Subcutaneous adipose tissue (tissue), 4 donors: ENCODE data around the gene GPR160. TPM values are rescaled to one million over a fixed set of nuclear protein-coding genes. Genes with fewer than 3 reads are reported as not detected.

Experiments
- total RNA-seq, 4 donors: library from RNA; depleted of rRNA; stranded (reverse); fragments of >200 nt; gene quantifications; one replicate each; pipeline ENCODE4 v1.1.0, GENCODE V29; 2016
- TF ChIP-seq, protein P1 (sequence below): fragments of 450-650 bp; IDR thresholded peaks from one replicate; pipeline ENCODE4 v1.5.1; 2016; ENCODE audit warnings: low read depth, mild to moderate bottlenecking, control low read depth, antibody characterized with exemption, moderate library complexity

Gene GPR160
- total RNA-seq, 4 donors from 2014 or later: 4.6 to 13.9 (median 8.9) TPM

GRCh38 chr3:169999433-169999832 is 38.4 kb upstream of the GPR160 start:
- TF ChIP-seq, protein P1, sequence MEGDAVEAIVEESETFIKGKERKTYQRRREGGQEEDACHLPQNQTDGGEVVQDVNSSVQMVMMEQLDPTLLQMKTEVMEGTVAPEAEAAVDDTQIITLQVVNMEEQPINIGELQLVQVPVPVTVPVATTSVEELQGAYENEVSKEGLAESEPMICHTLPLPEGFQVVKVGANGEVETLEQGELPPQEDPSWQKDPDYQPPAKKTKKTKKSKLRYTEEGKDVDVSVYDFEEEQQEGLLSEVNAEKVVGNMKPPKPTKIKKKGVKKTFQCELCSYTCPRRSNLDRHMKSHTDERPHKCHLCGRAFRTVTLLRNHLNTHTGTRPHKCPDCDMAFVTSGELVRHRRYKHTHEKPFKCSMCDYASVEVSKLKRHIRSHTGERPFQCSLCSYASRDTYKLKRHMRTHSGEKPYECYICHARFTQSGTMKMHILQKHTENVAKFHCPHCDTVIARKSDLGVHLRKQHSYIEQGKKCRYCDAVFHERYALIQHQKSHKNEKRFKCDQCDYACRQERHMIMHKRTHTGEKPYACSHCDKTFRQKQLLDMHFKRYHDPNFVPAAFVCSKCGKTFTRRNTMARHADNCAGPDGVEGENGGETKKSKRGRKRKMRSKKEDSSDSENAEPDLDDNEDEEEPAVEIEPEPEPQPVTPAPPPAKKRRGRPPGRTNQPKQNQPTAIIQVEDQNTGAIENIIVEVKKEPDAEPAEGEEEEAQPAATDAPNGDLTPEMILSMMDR: no peak

- TF ChIP-seq, protein P1: no peak
Measured at GRCh38 chr3:170000051-170000450, 37.7 kb upstream of the GPR160 start.

DNA sequence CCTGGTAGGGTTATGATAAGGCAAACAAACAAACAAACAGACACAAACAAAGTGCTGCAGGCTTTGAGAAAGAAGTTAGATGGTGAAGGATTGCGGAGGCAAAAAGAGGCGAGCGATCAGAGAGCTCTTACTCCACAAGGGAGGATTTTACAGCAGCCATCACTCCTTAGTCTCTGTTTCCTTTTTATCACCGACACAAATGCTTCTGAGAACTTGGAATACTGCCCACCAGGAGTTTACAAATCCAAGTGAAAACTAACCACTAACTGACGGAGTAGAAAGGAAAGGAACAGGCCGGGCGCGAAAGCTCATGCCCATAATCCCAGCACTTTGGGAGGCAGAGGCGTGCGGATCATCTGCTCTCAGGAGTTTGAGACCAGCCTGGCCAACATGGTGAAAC is 35.6 kb upstream of the GPR160 start:
- TF ChIP-seq, protein P1: no peak

DNA sequence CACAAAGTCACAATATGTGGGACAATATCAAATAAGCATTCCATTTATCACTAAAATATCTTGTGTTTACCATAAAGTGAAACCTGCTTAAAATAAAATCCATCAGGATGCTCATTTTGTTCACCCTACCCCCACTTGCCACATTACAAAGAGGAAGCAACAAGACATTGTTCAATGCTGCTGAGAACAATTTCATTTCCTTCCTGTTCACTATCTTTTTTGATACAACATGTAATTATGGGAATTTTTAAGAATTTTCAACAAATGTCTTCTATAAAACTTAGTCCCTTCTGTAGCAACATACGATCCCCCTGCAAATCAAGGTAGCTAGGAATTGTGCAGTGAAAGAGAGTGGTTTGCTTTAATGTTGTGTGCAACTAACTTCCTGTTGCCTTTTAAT is 34.9 kb upstream of the GPR160 start:
- TF ChIP-seq, protein P1: no peak

- TF ChIP-seq, protein P1: no peak
Measured at GRCh38 chr3:170003881-170004356, 33.9 kb upstream of the GPR160 start.

- TF ChIP-seq, protein P1: no peak
Measured at GRCh38 chr3:170007031-170007663, 30.6 kb upstream of the GPR160 start.

DNA sequence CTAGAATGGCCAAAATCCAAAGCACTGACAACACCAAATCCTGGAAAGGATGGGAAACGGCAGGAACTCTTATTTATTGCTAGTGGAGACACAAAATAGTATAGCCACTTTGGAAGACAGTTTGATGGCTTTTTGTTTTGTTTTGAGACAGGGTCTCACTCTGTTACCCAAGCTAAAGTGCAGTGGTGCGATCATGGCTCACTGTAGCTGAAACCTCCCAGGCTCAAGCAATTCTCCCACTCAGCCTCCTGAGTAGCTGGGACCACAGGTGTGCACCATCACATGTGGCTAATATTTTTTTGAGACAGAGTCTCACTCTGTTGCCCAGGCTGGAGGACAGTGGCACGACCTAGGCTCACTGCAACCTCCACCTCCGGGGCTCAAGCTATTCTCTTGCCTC is 27.3 kb upstream of the GPR160 start:
- TF ChIP-seq, protein P1: no peak
